Stimulated activated CD8-positive, alpha-beta memory T cell treated with anti-CD3 and anti-CD28 coated beads, Interleukin-4, amount 100 ng/mL, for 4 hours (primary cell): Measurements from ENCODE around the gene CHST8.
"Not testable (repeated sequence)": the region's sequence is repeated elsewhere in the genome, so short reads cannot be mapped to it uniquely, and the experiment has no call there.

Experiments used
- DNase-seq, 2 donors: peaks; one replicate each; pipeline ENCODE4 v3.0.0-alpha.2; 2020; ENCODE audit warnings: low read depth in 2 of 2, low spot score in 1 of 2

Gene CHST8

DNA sequence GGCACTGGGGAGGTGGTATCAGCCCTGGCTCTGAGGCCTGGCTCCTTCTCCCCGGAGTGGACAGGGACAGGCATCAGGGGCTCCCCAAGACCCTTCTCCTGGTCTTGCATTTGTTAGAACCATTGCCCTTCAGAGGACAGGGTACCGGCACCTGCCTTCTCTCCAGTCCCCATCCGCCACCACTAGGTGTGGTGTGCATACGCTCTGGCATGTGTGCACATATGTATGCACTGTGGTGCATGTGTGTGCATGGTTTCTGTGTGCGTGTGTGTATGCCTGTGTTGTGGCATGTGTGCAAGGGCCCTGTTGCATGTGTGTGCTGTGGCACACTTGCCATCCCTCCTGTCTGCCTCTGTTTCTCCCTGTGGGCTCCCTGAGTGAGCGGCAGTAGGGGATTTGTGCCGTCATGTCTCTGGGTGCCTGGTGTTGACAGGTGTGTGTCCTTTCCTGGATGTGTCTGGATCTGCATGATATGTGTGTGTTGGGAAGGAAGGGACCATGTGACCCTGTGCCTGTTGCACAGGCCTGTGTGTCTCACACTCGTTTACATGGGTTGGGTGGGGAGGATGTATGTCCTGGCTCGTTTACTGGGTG, 184.2 kb downstream of the CHST8 start:
- no peak for DNase-seq

DNA sequence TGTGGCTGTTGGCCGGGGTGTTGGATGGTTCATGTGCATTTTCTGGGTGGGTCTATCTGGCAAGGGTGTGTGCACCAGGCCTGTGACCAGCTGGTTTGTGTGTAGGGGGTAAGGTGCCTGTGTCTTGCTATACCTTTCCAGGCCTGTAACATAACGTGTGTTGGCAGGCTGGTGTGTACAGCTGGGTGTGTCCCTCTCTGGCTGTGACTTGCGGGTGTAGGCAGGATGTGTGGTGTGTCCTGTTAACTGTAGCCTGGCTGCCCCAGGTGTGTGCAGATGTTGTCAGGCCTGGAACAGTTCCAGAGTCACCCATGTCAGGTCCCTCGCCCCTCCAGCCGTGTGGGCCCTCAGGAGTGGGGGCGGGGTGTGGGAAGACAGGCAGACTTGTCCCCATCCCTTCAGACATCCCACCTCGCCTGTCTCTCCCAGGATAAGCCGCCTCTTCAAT, 184.7 kb downstream of the CHST8 start:
- no peak for DNase-seq

DNA sequence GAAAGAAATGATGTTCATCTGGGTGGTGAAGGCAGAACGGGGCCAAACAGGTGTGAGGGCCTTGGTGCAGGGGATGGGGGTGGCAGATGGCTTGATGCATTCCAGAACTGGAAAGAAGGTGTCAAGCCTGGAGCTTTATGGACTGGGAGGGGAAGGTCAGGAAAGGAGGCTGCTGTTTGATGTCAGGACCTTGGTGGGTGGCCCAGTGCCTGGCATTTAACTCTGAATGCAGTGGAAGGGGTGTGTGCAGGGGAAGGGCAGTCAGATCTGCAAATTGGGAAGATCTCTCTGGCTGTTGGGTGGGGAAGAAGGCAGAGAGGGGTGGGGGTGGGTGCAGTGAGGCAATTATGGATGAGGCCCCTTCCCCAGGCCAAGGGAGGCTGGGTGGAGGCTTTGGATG, 186.6 kb downstream of the CHST8 start:
- DNase-seq = no peak

DNA sequence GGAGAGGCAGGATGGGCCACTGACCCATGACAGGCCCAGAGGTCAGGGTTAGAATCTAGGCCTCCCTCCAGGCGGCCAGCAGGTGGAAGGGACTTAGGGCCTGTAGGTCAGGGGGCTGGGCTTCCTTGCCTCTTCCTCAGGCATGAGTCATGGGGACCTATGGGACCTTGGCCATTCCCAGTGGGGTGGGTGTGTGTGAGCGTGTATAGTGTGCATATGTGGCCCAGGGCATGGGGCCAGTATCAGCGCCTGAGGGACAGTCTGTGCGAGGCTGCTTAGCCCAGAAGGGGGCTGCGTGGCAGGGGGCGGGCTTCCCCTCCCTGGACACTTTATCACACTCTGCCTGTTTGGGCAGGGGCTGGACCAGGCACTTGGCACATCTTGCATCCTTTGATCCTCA, 188.2 kb downstream of the CHST8 start:
- no peak for DNase-seq

DNA sequence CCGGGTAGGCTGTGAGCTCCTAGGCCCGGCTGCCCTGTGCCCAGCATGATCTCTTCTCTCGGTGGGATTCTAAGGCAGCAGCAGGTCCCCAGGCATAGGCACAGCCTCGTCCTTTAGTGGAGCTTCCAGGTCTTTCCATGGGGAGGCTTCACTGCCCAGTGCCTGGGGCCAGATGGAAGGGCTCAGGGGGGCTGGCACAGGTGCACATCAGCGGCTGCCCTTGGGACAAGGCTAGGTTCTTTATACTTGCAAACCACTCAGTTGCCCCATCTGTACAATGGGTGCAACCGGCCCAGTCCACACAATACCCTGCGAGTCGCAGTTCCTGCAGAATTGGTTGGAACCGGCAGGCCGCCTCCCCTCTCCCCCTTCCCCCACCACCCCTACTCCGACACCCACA, 189.1 kb downstream of the CHST8 start:
- no peak for DNase-seq

DNA sequence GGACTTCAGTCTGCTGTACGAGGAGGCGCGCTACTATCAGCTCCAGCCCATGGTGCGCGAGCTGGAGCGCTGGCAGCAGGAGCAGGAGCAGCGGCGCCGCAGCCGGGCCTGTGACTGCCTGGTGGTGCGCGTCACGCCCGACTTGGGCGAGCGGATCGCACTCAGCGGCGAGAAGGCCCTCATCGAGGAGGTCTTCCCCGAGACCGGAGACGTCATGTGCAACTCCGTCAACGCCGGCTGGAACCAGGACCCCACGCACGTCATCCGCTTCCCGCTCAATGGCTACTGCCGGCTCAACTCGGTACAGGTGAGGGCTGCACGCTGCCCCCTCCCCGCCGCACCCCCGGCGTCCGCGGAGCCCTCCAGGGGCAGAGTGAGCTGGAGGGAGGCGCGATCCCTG, 189.5 kb downstream of the CHST8 start:
- DNase-seq = no peak

DNA sequence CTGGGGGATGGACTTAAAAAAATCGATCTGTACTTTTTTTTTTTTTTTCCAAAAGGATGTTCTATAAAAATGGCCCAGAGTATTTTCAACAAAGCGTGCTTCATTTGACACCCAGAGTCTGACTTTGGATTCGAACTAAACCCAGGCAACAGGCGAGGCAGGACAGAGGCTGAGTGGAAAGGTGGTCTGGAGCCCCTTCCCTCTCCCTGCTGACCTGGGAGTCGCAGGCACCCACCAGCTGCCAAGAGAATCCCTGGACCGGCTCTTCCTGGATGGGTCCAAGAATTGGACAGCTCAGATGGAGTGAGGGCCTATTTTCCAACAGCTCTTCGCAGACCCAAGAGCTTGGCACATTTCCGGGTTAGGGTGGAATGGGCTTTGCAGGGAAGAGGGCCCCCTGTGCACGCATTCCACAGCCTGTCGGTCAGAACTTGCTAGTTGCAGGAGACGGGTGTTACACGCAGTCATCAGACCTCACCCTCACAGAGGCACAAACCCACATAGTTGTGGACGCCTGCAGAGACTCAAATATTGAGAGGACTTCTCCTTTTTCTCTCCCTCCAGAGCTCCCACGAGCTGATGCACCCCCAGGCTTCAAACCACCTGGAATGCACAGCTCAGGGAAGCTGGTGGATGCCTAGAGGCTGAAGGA, 190.1 kb downstream of the CHST8 start:
- DNase-seq = no peak

DNA sequence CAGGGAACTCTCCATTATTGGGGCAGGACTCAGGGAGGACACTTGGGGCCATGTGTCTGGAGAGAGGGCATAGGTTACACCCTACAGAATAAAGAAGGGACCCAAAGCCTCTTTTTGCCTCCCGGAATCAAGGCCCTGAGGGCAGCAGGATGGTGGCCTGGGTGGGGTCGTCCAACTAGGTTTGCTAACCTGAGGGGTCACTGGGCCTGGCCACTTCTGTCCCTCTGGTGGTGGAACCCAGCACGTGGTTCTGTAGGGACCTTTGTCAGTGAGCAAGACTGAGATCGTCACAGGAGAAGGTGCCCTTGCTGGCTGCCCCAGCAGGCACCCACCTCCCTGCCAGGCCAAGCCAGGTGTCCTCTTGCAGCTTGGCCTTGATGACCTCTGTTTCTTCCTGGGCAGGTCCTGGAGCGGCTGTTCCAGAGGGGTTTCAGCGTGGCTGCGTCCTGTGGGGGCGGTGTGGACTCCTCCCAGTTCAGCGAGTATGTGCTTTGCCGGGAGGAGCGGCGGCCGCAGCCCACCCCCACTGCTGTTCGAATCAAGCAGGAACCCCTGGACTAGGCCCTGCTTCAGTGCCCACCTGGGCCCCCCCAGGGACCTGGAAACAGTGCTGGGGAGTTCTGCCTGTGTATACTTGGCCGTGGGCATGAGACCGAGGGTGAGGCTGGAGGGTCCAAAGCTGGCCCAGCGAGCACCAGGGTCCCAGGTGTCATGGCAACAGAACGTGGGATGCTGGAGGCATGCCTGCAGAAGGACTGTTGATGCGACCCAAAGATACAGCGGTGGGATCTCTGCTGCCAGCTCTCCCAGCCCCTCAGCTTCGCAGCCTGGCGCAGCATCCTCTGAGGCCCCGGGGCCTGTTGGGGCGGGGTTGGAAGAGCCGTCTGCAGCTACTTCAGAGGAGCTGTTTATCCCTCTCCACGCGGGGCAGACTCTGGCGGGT, 190.9 kb downstream of the CHST8 start:
- no peak for DNase-seq

DNA sequence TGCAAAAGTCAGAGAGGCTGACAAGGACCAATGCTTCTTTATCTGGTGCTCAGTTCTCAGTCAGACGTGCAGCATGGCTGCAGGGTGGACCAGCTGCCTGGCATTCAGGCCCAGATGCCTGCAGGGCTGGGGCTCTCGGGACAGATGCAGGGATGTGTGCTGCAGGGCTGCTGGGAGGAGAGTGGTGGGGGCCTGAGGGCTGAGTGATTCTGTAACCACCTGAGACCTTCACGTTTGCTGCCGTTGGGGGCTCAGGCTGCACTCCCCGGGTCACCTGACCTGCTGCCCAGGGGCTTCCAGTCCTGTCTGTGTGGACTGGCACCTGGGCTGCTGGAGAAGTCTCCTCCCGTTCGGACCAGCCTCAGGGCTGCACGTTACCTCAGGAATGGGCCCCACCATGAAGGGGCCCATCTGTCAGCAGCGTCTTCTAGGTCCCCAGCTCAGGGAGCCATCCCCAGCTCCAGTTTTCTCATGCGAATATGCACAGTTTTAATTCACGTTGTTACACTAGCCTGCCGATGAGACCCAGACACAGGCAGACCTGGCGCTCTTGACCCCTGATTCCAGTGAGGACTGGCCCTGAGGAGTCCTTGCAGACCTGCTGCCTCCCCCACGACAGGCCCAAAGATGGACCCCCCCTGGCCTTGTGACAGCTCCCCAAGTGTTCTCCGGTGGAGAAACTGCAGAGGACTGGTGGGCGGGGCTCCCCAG, 191.8 kb downstream of the CHST8 start:
- DNase-seq = no peak

DNA sequence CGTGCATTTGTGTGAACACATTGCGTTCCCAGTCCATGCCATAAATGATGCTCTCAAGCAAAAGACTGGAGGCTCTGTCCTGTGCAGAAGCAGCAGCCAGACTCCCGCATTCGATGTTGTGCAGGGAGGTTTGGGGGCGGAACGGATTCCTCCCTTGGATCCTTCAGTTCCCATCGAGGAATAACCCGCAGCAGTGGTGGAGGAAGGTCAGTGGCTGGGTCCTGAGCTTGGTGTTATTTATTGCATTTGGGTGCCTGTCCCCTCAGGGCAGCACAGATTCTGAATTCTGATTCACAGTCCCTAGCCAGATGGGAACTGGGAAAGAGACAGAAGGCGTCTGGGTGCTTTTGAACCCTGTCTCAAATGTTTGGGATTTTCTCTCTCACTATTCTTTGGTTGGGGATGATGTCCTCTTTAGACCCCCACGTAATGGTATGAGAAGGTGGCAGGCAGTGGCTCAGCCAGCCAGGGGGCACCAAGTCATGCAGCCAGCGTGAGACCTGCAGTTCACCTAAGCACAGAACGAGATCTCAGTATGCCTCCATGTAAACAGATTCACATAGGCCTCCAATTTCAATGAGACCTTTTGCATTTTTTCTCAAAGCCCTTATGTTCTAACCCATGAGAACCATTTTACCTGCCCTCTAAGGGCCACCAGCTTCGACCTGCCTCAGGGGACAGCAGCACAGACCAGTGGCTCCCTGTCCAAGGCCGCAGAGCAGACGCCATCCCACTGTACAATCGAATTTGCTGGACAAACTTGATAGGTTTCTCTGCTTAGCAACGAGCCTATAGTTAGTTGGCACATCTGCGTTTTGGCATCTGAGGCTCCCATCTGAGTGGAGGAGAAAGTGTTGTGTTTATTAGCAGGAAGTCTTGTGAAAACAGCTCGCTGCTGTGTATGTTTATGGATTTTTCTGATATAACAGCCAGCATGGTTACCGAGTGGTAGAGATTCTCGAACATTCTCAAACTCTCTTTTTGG, 192.7 kb downstream of the CHST8 start:
- DNase-seq = no peak

DNA sequence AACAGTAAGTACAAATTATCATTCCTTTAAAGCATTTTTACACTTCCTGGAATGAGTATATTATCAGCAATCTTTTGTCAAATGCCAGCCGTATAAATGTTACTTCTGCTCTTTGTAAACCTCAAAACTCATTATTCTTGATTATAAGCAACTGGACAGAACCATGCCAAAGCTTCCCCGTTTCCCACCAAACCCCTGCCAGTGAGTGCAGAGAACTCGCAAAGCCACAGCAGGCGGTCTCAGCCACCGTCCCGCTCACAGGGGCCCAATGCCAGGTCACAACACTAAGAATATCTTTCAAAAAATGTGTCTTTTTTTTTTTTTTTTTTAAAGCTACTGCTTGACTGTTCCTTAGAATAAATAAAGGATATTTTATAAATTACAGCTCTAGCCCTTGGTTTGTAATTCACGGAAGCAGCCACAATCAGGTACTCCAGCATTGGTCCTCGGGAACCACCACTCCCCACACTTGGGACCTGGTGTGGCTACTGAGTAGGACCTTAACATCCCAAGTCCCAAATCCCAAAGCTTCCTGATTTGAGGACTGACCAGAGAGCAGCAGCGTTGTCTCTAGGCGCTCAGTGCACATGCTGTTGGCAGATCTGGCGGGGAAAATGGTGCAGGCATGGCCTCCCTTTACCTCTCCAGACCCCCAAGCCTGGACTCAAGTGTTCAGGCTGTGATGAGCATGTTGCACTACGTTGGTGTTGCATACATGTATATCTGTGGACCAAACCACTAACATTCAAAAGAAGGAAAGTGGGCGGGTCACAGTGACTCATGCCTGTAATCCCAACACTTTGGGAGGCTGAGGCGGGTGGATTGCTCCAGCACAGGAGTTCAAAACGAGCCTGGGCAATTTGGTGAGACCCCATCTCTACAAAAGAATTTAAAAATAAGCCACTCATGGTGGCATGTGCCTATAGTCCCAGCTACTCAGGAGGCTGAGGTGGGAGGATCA, 193.9 kb downstream of the CHST8 start:
- no peak for DNase-seq

DNA sequence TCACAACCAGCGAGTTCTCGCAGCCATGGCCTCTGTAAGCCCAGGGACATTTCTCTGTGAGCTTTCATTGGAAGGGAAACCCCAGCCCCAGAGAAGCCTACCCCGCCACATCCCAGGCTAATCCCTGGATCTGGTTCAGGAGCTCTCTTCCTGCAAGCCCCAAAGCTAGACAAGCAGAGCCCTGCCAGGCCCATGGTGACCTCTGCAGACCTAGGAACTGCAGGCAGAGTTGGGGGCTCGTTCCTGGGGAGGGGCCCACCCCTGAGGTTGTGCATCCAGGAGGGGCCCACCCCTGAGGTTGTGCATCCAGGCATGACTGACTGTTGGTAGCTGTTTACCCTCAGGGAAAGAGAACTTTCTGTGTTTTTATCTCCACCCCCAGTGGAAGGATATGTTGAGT, 196.7 kb downstream of the CHST8 start:
- no peak for DNase-seq

DNA sequence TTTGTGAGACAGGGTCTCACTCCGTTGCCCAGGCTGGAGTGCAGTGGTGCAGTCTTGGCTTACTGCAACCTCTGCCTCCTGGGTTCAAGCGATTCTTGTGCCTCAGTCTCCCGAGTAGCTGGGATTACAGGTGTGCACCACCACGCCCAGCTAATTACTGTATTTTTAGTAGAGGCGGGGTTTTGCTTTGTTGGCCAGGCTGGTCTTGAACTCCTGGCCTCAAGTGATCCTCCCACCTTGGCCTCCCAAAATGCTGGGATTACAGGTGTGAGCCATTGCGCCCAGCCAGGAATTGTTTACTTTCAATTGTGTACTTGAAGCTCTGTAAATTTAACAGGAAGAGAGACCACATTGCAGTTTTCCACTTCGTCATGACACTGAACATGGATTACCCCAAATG, 197.3 kb downstream of the CHST8 start:
- DNase-seq = not testable (repeated sequence)

DNA sequence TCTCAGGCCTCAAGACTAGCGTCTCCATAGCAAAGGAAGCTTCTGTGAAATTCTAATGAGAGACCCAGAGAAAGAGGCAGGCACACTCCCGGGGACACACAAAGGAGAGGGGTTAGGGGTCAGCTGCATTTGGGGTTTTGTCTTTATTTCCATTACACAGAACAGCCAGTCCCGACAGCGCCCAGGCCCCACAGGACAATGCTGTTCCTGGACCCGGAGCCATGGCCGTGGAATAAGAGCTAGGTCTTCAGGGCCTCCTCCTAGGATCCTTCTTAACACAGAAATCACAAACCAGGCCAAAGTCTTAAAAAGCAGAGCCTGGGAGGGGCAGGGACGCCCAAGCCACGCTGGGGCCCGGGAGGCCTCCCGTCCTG, 197.7 kb downstream of the CHST8 start:
- no peak for DNase-seq

DNA sequence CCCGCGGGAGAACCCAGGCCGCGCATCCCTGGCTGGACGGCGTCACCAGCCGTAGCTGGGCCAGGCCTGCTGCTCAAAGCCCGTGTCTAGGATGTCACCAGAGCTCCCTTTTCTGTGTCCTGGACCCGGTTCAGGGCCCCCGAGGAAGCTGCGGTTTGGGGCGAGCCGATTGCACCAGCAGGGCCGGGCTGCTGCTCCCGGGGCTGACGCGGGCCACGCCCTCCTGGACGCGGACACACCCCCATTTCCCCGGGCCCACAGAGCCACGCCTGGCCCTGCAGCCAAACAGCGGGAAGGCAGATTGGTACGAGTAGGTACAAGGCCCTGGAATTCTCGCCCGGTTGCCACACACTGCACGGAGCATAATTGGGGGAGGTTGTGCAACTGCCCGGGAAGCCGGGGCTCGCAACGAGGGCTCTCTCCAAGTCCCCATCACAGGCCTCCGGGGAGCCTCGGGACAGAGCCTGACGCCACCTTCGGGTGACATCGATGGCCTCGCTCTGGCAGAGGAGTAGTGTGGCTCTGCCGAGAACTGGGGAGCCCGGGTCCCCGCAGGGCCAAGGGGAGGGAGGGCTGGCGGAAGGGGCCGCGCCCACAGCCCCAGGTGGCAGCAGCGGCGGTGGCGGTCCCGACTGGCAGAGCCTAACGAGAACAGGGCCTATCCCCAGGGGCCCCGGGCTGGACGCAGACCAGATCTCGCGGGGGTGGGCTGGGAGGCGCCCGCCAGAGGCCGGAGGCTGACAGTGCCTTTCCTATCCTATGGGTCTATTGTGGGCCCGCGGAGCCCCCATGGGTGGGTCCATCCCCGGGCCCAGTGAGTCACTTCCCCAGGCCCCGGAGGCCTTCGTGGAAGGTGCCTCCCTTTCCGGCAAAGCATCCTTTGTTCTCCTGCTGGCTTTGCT, 198.4 kb downstream of the CHST8 start:
- no peak for DNase-seq

DNA sequence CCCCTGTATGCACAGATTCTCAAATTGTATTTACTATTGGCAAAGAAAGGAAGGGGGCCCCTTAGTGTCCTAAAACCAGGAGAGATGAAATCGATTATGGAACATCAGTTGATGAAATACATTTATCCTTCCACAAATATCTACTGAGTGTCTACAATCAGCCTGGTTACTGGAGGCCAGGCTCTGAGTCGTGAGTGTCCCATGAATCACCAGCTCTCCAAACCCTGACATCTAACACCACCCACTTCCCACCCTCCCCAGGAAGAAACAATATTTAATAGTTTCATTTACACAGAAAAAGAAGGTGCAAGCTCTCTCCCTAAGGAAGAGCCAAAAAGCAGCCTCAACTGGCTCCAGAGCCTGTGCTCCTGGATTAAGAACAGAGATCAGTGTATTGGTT, 200.1 kb downstream of the CHST8 start:
- DNase-seq = no peak
